Endodermal cell (in vitro differentiated cells): Measurements from ENCODE around the gene ANKRD65. TPM values are rescaled to one million over a fixed set of nuclear protein-coding genes. Genes with fewer than 3 reads are reported as not detected.
"Not testable (repeated sequence)": the region's sequence is repeated elsewhere in the genome, so short reads cannot be mapped to it uniquely, and the experiment has no call there.

Source experiments
- DNase-seq: peaks from one replicate; pipeline ENCODE4 v3.0.0-alpha.2; 2017
- H3K27ac ChIP-seq: 2 replicates; pipeline ENCODE4 v1.5.1; 2013; ENCODE audit warnings: mild to moderate bottlenecking, low read depth, low read length, moderate library complexity
- H3K27me3 ChIP-seq: 2 replicates; pipeline ENCODE4 v1.6.1; 2013; ENCODE audit warnings: mild to moderate bottlenecking, low read length, moderate library complexity; ENCODE audit not compliant: insufficient read depth, control insufficient read depth, poor library complexity, severe bottlenecking
- H3K36me3 ChIP-seq: 2 replicates; pipeline ENCODE4 v1.7.0; 2013; ENCODE audit warnings: mild to moderate bottlenecking, low read length, moderate library complexity; ENCODE audit not compliant: control insufficient read depth, insufficient read depth
- H3K4me1 ChIP-seq: one replicate; pipeline ENCODE4 v1.7.0; 2013; ENCODE audit warnings: low read length; ENCODE audit not compliant: control insufficient read depth, insufficient read depth
- H3K4me3 ChIP-seq: 2 replicates; pipeline ENCODE4 v1.5.1; 2013; ENCODE audit warnings: mild to moderate bottlenecking, low read length, moderate library complexity
- H3K9ac ChIP-seq: 2 replicates; pipeline ENCODE4 v1.6.1; 2013; ENCODE audit warnings: mild to moderate bottlenecking, low read length, moderate library complexity; ENCODE audit not compliant: poor library complexity, severe bottlenecking; ENCODE audit errors: extremely low read depth
- H3K9me3 ChIP-seq: 2 replicates; pipeline ENCODE4 v1.6.1; 2013; ENCODE audit warnings: mild to moderate bottlenecking, low read length, moderate library complexity; ENCODE audit not compliant: control insufficient read depth
- H3K27ac Mint-ChIP-seq: 2 replicates; pipeline ENCODE4 v1.8.0; 2020; ENCODE audit warnings: mixed read lengths
- H3K27me3 Mint-ChIP-seq: 2 replicates; pipeline ENCODE4 v1.8.0; 2021; ENCODE audit warnings: mild to moderate bottlenecking, mixed read lengths; ENCODE audit not compliant: insufficient read depth
- H3K36me3 Mint-ChIP-seq: 2 replicates; pipeline ENCODE4 v1.8.0; 2020; ENCODE audit warnings: low read depth, mixed read lengths
- H3K4me1 Mint-ChIP-seq: 2 replicates; pipeline ENCODE4 v1.8.0; 2020; ENCODE audit warnings: mixed read lengths
- H3K4me3 Mint-ChIP-seq: 2 replicates; pipeline ENCODE4 v1.8.0; 2020; ENCODE audit warnings: mild to moderate bottlenecking, moderate library complexity, mixed read lengths
- H3K9me3 Mint-ChIP-seq: 2 replicates; pipeline ENCODE4 v1.8.0; 2020; ENCODE audit warnings: mild to moderate bottlenecking, mixed read lengths
- CTCF ChIP-seq: fragments of 200-600 bp; sonication (generic); conservative IDR thresholded peaks from 2 replicates; pipeline ENCODE4 v1.5.0; 2021; ENCODE audit warnings: antibody characterized with exemption, mild to moderate bottlenecking
- WGBS, 2 experiments: methylation state at CpG; one replicate each; pipeline versions ENCODE4 v1.1.5 to v1.1.7; 2013; ENCODE audit warnings: missing lambda C conversion rate in 2 of 2, mixed read lengths in 1 of 2; ENCODE audit not compliant: insufficient coverage in 1 of 2, insufficient read length in 1 of 2; 5-methylcytosine and 5-hydroxymethylcytosine counted together
- total RNA-seq, 2 donors: library from RNA; stranded (reverse); fragmentation: NEBNext Ultra II Directional in 1 of 2; extraction: Animal tissue kit (Norgen Biotek cat#: 25700) in 1 of 2; gene quantifications; 2 replicates in 1 of 2; 3 replicates in 1 of 2; pipeline ENCODE4 v1.2.1, GENCODE V29; 2021

The ANKRD65 gene
- total RNA-seq, 2 donors from 2014 or later: 1.6 TPM

- Histone ChIP-seq H3K9me3 (no peaks in the 10 kb centered on the region), H3K27ac (no peak overlapping the region), H3K4me1 (no peaks in the 10 kb centered on the region), H3K27me3 (no peaks in the 10 kb centered on the region), H3K4me3 (no peak overlapping the region), H3K36me3 (no peaks in the 10 kb centered on the region), H3K9ac (no peak overlapping the region)
- DNase-seq: peak; percentile 54
- H3K9me3 Mint-ChIP-seq: no peaks in the 10 kb centered on the region
- WGBS, 2 experiments: 91 to 93% methylated on average over 20 to 26 of the region's 26 CpGs
- H3K4me3 Mint-ChIP-seq: no peak overlapping the region
- H3K4me1 Mint-ChIP-seq: no peaks in the 10 kb centered on the region
- H3K27ac Mint-ChIP-seq: no peak overlapping the region
- H3K36me3 Mint-ChIP-seq: no peaks in the 10 kb centered on the region
- peaks cover 3% of the 10 kb centered on the region for H3K27me3 Mint-ChIP-seq
- TF ChIP-seq CTCF: no peak
Observed at GRCh38 chr1:1462318-1462966, 41.4 kb upstream of the ANKRD65 start.

- H3K27me3 ChIP-seq: no peaks in the 10 kb centered on the region
- 89 to 90% methylated on average over 16 to 18 of the region's 18 CpGs for WGBS, 2 experiments
Observed at GRCh38 chr1:1461721-1462317, 40.7 kb upstream of the ANKRD65 start.

GRCh38 chr1:1460540-1461130 lies 39.6 kb upstream of the ANKRD65 start:
- WGBS, 2 experiments: 93 to 98% methylated on average over 24 to 27 of the region's 27 CpGs
- no peaks in the 10 kb centered on the region for H3K36me3 ChIP-seq
- no peaks in the 10 kb centered on the region for H3K4me1 ChIP-seq
- H3K4me1 Mint-ChIP-seq: no peaks in the 10 kb centered on the region
- H3K9me3 ChIP-seq: no peaks in the 10 kb centered on the region
- H3K9ac ChIP-seq: no peak overlapping the region
- H3K9me3 Mint-ChIP-seq: no peaks in the 10 kb centered on the region
- no peaks in the 10 kb centered on the region for H3K27me3 ChIP-seq
- H3K4me3 ChIP-seq: no peak overlapping the region
- peaks cover under 1% of the 10 kb centered on the region for H3K27me3 Mint-ChIP-seq
- no peak for DNase-seq
- H3K27ac ChIP-seq: no peak overlapping the region
- no peak for TF ChIP-seq CTCF
- no peak overlapping the region for H3K27ac Mint-ChIP-seq
- no peak overlapping the region for H3K4me3 Mint-ChIP-seq
- no peaks in the 10 kb centered on the region for H3K36me3 Mint-ChIP-seq

More at GRCh38 chr1:1461721-1462317, 40.7 kb upstream of the ANKRD65 start:
- H3K9me3 ChIP-seq: no peaks in the 10 kb centered on the region
- no peak overlapping the region for H3K9ac ChIP-seq
- Mint-ChIP-seq H3K9me3 (no peaks in the 10 kb centered on the region), H3K36me3 (no peaks in the 10 kb centered on the region), H3K4me3 (no peak overlapping the region), H3K4me1 (no peaks in the 10 kb centered on the region), H3K27me3 (peaks cover 3% of the 10 kb centered on the region), H3K27ac (no peak overlapping the region)
- no peak for TF ChIP-seq CTCF
- H3K4me3 ChIP-seq: no peak overlapping the region
- no peak overlapping the region for H3K27ac ChIP-seq
- DNase-seq: no peak
- no peaks in the 10 kb centered on the region for H3K36me3 ChIP-seq
- no peaks in the 10 kb centered on the region for H3K4me1 ChIP-seq

- H3K4me3 ChIP-seq, H3K4me3 Mint-ChIP-seq, H3K9ac ChIP-seq, H3K4me1 ChIP-seq, H3K36me3 Mint-ChIP-seq, H3K9me3 Mint-ChIP-seq, DNase-seq, H3K4me1 Mint-ChIP-seq, H3K27me3 ChIP-seq, H3K9me3 ChIP-seq, H3K36me3 ChIP-seq, H3K27ac ChIP-seq, H3K27me3 Mint-ChIP-seq, H3K27ac Mint-ChIP-seq: not testable (repeated sequence)
- 92 to 94% methylated on average over 6 to 14 of the region's 14 CpGs for WGBS, 2 experiments
Observed at GRCh38 chr1:1459711-1460110, 38.6 kb upstream of the ANKRD65 start.

- H3K4me1 Mint-ChIP-seq: not testable (repeated sequence)
Observed at GRCh38 chr1:1459156-1459555, 38.1 kb upstream of the ANKRD65 start.

More at GRCh38 chr1:1459156-1459555, 38.1 kb upstream of the ANKRD65 start:
- H3K36me3 ChIP-seq, H3K4me1 ChIP-seq, H3K27ac ChIP-seq, DNase-seq, H3K9ac ChIP-seq, H3K27ac Mint-ChIP-seq, H3K9me3 Mint-ChIP-seq, H3K4me3 Mint-ChIP-seq, H3K27me3 Mint-ChIP-seq, H3K4me3 ChIP-seq, H3K27me3 ChIP-seq, H3K36me3 Mint-ChIP-seq, H3K9me3 ChIP-seq: not testable (repeated sequence)
- WGBS, 2 experiments: 93% methylated on average over 13 of the region's 19 CpGs; no CpG with 5 or more reads in 1 of the 2 experiments
